Trophoblast cell (in vitro differentiated cells and primary cell): Measurements from ENCODE around the gene PRR15. TPM values are rescaled to one million over a fixed set of nuclear protein-coding genes. Genes with fewer than 3 reads are reported as not detected.

Experiments
- DNase-seq, 2 donors: peaks; one replicate each; pipeline ENCODE4 v3.0.0-alpha.2; 2016
- H2AFZ ChIP-seq: 2 replicates; pipeline ENCODE4 v1.6.1; 2013; ENCODE audit warnings: low read length, moderate library complexity, mild to moderate bottlenecking; ENCODE audit not compliant: insufficient read depth, poor library complexity
- H2AK5ac ChIP-seq: 2 replicates; pipeline ENCODE4 v1.6.1; 2013; ENCODE audit warnings: mild to moderate bottlenecking, low read length
- H2BK120ac ChIP-seq: 2 replicates; pipeline ENCODE4 v1.6.1; 2013; ENCODE audit warnings: low read length, mild to moderate bottlenecking, moderate library complexity; ENCODE audit not compliant: insufficient read depth, poor library complexity
- H2BK12ac ChIP-seq: 2 replicates; pipeline ENCODE4 v1.6.1; 2013; ENCODE audit warnings: mild to moderate bottlenecking, low read length, moderate library complexity
- H2BK5ac ChIP-seq: 2 replicates; pipeline ENCODE4 v1.6.1; 2013; ENCODE audit warnings: low read length, low read depth, moderate library complexity, mild to moderate bottlenecking; ENCODE audit not compliant: poor library complexity
- H3K14ac ChIP-seq: 2 replicates; pipeline ENCODE4 v1.6.1; 2013; ENCODE audit warnings: mild to moderate bottlenecking, low read length
- H3K18ac ChIP-seq: 2 replicates; pipeline ENCODE4 v1.6.1; 2013; ENCODE audit warnings: mild to moderate bottlenecking, low read length
- H3K23ac ChIP-seq: 2 replicates; pipeline ENCODE4 v1.6.1; 2013; ENCODE audit warnings: low read length
- H3K27ac ChIP-seq: 2 replicates; pipeline ENCODE4 v1.5.1; 2013; ENCODE audit warnings: low read depth, mild to moderate bottlenecking, inconsistent platforms, low read length, moderate library complexity
- H3K27me3 ChIP-seq: 2 replicates; pipeline ENCODE4 v1.6.1; 2013; ENCODE audit warnings: inconsistent platforms, mild to moderate bottlenecking, low read length, moderate library complexity; ENCODE audit not compliant: insufficient read depth
- H3K36me3 ChIP-seq, 2 experiments: 1 replicate in 1 of 2; 2 replicates in 1 of 2; pipeline ENCODE4 v1.6.1; 2013; ENCODE audit warnings: low read length in 2 of 2, mild to moderate bottlenecking in 2 of 2, moderate library complexity in 1 of 2; ENCODE audit not compliant: insufficient read depth in 2 of 2, control insufficient read depth in 1 of 2
- H3K4ac ChIP-seq: 2 replicates; pipeline ENCODE4 v1.6.1; 2013; ENCODE audit warnings: low read depth, mild to moderate bottlenecking, low read length, moderate library complexity
- H3K4me1 ChIP-seq, 2 experiments: 1 replicate in 1 of 2; 2 replicates in 1 of 2; pipeline ENCODE4 v1.6.1; 2013; ENCODE audit warnings: low read length in 2 of 2, mild to moderate bottlenecking in 2 of 2, moderate library complexity in 1 of 2; ENCODE audit not compliant: insufficient read depth in 2 of 2, control insufficient read depth in 1 of 2
- H3K4me2 ChIP-seq: 2 replicates; pipeline ENCODE4 v1.6.1; 2013; ENCODE audit warnings: inconsistent platforms, mild to moderate bottlenecking, low read length, moderate library complexity
- H3K4me3 ChIP-seq: 2 replicates; pipeline ENCODE4 v1.5.1; 2013; ENCODE audit warnings: mild to moderate bottlenecking, low read depth, low read length, inconsistent platforms
- H3K79me1 ChIP-seq: one replicate; pipeline ENCODE4 v1.6.1; 2013; ENCODE audit warnings: low read length
- H3K79me2 ChIP-seq: 2 replicates; pipeline ENCODE4 v1.6.1; 2013; ENCODE audit warnings: low read length, mild to moderate bottlenecking; ENCODE audit not compliant: control insufficient read depth, insufficient read depth, poor library complexity
- H3K9ac ChIP-seq: 2 replicates; pipeline ENCODE4 v1.6.1; 2013; ENCODE audit warnings: mild to moderate bottlenecking, low read length
- H3K9me3 ChIP-seq: 2 replicates; pipeline ENCODE4 v1.6.1; 2013; ENCODE audit warnings: low read depth, mild to moderate bottlenecking, control low read depth, inconsistent platforms, low read length; ENCODE audit not compliant: insufficient read depth
- H4K12ac ChIP-seq: 2 replicates; pipeline ENCODE4 v1.6.1; 2013; ENCODE audit warnings: low read depth, mild to moderate bottlenecking, low read length, moderate library complexity
- H4K8ac ChIP-seq: 2 replicates; pipeline ENCODE4 v1.6.1; 2013; ENCODE audit warnings: low read depth, mild to moderate bottlenecking, low read length, moderate library complexity
- H4K91ac ChIP-seq: one replicate; pipeline ENCODE4 v1.6.1; 2013; ENCODE audit warnings: low read depth, mild to moderate bottlenecking, low read length, moderate library complexity
- WGBS: extraction: QIAGEN DNeasy Blood & Tissue Kit; methylation state at CpG from one replicate; pipeline ENCODE4 v1.1.7; 2013; ENCODE audit warnings: missing lambda C conversion rate; ENCODE audit not compliant: insufficient read length, insufficient coverage; ENCODE audit errors: extremely low coverage; 5-methylcytosine and 5-hydroxymethylcytosine counted together
- polyA plus RNA-seq: library from polyadenylated mRNA; stranded (reverse); fragments of 200-250 nt; gene quantifications from 2 replicates; pipeline ENCODE4 v1.2.3, GENCODE V29; 2013

Gene PRR15
- 89.1 and 96.9 TPM in 2 replicates for polyA plus RNA-seq

GRCh38 chr7:29563590-29564495, at the start of gene PRR15:
Gene PRR15 (plus strand): TSS chr7:29563835. CDS start chr7:29566330, 2,495 bp downstream.
- Histone ChIP-seq H2AK5ac (no peak within 1 kb of the TSS), H3K4ac (peak within 1 kb of the TSS; percentile 70), H3K27me3 (no peaks in the 10 kb centered on the region), H4K8ac (peak within 1 kb of the TSS; percentile 64), H4K91ac (peak within 1 kb of the TSS; percentile 82), H3K79me2 (peaks cover 22% of the 10 kb centered on the region), H4K12ac (peak within 1 kb of the TSS; percentile 37), H3K4me2 (peak within 1 kb of the TSS; percentile 89), H3K9me3 (no peaks in the 10 kb centered on the region), H2BK12ac (peak within 1 kb of the TSS; percentile 52), H3K79me1 (peaks cover 29% of the 10 kb centered on the region), H3K14ac (peak within 1 kb of the TSS; percentile 71), H3K9ac (peak within 1 kb of the TSS; percentile 78), H3K36me3 (peaks cover 6 to 10% of the 10 kb centered on the region in 2 experiments), H3K23ac (no peak within 1 kb of the TSS), H3K27ac (peak within 1 kb of the TSS; percentile 95), H3K4me3 (peak within 1 kb of the TSS; percentile 73), H3K4me1 (peaks cover 9 to 13% of the 10 kb centered on the region in 2 experiments), H3K18ac (peak within 1 kb of the TSS; percentile 91), H2AFZ (peak within 1 kb of the TSS; percentile 67), H2BK120ac (peak within 1 kb of the TSS; percentile 70), H2BK5ac (peak within 1 kb of the TSS; percentile 89)
- WGBS, result no CpG with 5 or more reads among the region's 72 CpGs
- peak; percentile 94 for DNase-seq

GRCh38 chr7:29516491-29516890, 47.1 kb upstream of the PRR15 start:
- Histone ChIP-seq H2BK120ac (no peak overlapping the region), H4K91ac (no peak overlapping the region), H3K9me3 (no peaks in the 10 kb centered on the region), H3K36me3 (peaks cover 12 to 25% of the 10 kb centered on the region in 2 experiments), H3K79me2 (no peaks in the 10 kb centered on the region), H3K27me3 (no peaks in the 10 kb centered on the region), H3K27ac (no peak overlapping the region), H3K4ac (no peak overlapping the region), H2BK5ac (no peak overlapping the region), H3K14ac (no peak overlapping the region), H3K4me3 (no peak overlapping the region), H3K4me2 (no peak overlapping the region), H3K79me1 (no peaks in the 10 kb centered on the region), H2AK5ac (no peak overlapping the region), H2AFZ (no peak overlapping the region), H3K23ac (no peak overlapping the region), H4K12ac (no peak overlapping the region), H2BK12ac (no peak overlapping the region), H3K18ac (no peak overlapping the region), H4K8ac (no peak overlapping the region), H3K4me1 (peaks cover 0 to 5% of the 10 kb centered on the region in 2 experiments), H3K9ac (no peak overlapping the region)
- peak; percentile 3 to 74 for DNase-seq
- no CpG with 5 or more reads among the region's 2 CpGs for WGBS

GRCh38 chr7:29518616-29519015, 45.0 kb upstream of the PRR15 start:
- Histone ChIP-seq H4K12ac (no peak overlapping the region), H2AFZ (no peak overlapping the region), H3K79me2 (no peaks in the 10 kb centered on the region), H3K9ac (no peak overlapping the region), H3K4me3 (no peak overlapping the region), H3K4me1 (peaks cover 0 to 3% of the 10 kb centered on the region in 2 experiments), H3K23ac (no peak overlapping the region), H3K4ac (no peak overlapping the region), H2BK5ac (no peak overlapping the region), H4K8ac (no peak overlapping the region), H3K27ac (no peak overlapping the region), H3K18ac (no peak overlapping the region), H3K27me3 (no peaks in the 10 kb centered on the region), H3K4me2 (no peak overlapping the region), H3K9me3 (no peaks in the 10 kb centered on the region), H2AK5ac (no peak overlapping the region), H3K79me1 (no peaks in the 10 kb centered on the region), H2BK12ac (no peak overlapping the region), H3K36me3 (peaks cover 6 to 21% of the 10 kb centered on the region in 2 experiments), H4K91ac (no peak overlapping the region), H3K14ac (no peak overlapping the region), H2BK120ac (no peak overlapping the region)
- WGBS, result no CpG with 5 or more reads among the region's 1 CpG
- no peak for DNase-seq

GRCh38 chr7:29523728-29524127, 39.9 kb upstream of the PRR15 start:
- Histone ChIP-seq H2BK120ac (no peak overlapping the region), H3K4ac (no peak overlapping the region), H3K27ac (no peak overlapping the region), H3K14ac (no peak overlapping the region), H3K4me1 (no peaks in the 10 kb centered on the region), H3K4me3 (no peak overlapping the region), H3K27me3 (no peaks in the 10 kb centered on the region), H3K9me3 (peaks cover 2% of the 10 kb centered on the region), H3K18ac (no peak overlapping the region), H4K91ac (no peak overlapping the region), H2BK5ac (no peak overlapping the region), H4K8ac (no peak overlapping the region), H3K23ac (no peak overlapping the region), H3K79me2 (no peaks in the 10 kb centered on the region), H4K12ac (no peak overlapping the region), H2BK12ac (no peak overlapping the region), H3K79me1 (no peaks in the 10 kb centered on the region), H2AK5ac (no peak overlapping the region), H3K9ac (no peak overlapping the region), H3K36me3 (peaks cover 0 to 13% of the 10 kb centered on the region in 2 experiments), H2AFZ (no peak overlapping the region), H3K4me2 (no peak overlapping the region)
- no CpG with 5 or more reads among the region's 2 CpGs for WGBS
- no peak for DNase-seq
